GM18868 (cell line): ENCODE data around the gene FAM167B.

ENCODE experiments used
- ATAC-seq: cut with Tn5 transposase; IDR thresholded peaks from one replicate; pipeline ENCODE4 v1.9.1; 2021; ENCODE audit warnings: mild to moderate bottlenecking, moderate library complexity; ENCODE audit not compliant: unreplicated experiment

Gene FAM167B

GRCh38 chr1:32246888-32247273, at the start of gene FAM167B:
Gene FAM167B, plus strand, starts transcription at chr1:32247222. Its CDS starts 200 bp downstream, at chr1:32247422.
- no peak for ATAC-seq

DNA sequence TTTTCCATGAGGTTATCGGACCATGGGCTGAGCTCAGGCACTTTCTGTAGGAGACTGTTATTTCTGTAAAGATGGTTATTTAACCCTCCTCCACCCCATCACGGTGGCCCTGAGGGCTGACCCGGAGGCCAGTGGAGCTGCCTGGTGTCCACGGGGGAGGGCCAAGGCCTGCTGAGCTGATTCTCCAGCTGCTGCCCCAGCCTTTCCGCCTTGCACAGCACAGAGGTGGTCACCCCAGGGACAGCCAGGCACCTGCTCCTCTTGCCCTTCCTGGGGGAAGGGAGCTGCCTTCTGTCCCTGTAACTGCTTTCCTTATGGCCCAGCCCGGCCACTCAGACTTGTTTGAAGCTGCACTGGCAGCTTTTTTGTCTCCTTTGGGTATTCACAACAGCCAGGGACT, 49.2 kb upstream of the FAM167B start:
- ATAC-seq: no peak

DNA sequence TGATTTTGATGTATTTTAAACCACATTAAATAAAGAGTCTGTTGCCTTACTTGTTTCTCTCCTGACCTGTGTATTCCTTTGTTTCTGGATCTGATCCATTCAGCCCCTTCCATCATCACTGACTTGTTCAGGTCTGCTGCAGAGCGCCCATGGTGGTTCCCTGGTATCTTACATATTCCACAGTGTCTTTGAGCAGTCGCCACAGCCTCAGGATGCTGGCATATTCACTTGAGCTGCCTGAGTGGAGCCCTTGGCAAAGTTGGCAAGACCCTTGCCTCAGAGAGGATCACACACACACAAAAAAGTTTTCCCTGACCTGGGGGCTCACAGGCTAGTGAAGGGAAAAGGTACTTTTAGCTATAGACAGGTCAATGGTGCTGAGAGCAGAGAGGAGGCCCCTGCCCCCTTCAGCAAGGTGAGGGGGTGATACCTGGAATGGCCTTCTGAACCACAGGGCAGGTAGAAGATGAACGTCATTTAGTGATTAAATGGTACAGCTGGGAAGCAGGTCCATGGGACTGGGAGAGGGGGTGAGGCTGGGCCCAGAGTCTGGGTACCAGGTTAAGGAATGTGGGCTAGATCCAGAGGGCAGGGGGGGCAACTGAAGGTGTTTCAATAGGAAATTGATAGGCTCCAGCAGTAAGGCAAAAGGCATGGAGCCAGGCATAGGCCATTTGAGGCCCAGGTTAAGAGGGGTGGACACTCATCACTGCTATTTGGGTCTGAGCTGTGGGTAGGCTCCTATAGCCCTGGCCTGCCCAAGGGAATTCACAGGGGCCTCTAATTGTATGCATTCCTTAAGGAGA, 48.6 kb upstream of the FAM167B start:
- no peak for ATAC-seq

DNA sequence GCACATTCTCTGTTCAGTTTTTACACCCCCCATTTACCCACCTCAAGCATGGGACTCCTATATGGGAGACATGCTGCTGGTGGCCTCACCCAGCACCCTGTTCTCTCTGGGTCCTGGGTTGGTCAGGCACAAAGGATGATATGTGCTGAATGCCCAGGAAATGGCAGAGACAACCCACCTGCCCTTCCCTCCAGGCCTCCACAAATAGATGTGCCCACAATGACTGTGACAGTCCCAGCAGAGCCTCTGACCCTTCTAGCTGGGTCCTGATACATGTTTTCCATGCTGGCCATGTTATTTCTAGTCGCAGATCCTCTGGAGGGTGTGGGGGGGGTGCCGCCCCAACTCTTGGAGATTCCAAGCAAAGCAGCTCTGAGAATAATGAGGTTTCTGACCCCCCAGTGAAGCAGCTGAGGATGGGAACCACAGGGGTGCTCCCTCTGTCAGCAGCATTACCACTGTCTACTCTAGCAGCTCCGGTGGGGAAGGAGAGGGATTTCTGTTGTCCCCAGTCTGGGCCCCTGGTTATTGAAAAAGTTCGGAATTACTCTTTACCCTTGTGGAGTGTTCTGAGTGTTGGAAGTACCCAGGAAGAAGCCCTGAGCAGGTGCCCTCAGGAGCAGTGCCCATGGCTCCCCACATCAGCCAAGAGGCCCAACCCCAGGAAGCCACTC, 47.8 kb upstream of the FAM167B start:
- ATAC-seq: no peak

DNA sequence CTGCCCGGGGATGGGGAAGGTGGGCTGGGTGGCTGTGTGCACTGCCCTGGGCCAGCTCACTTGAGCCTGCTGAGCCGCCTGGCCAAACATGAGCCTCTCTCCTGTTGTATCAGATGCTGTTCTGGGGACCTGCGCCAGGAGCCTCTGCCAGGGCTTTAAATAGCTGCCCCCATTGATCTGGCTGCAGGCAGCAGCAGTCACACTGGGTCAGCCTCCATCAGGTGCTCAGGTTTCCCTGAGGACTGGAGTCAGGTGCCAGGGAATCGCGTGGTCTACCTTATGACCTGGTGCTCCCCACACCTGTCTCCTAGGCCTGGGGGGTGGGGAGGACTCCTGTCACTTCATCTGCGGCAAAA, 47.3 kb upstream of the FAM167B start:
- ATAC-seq: no peak

DNA sequence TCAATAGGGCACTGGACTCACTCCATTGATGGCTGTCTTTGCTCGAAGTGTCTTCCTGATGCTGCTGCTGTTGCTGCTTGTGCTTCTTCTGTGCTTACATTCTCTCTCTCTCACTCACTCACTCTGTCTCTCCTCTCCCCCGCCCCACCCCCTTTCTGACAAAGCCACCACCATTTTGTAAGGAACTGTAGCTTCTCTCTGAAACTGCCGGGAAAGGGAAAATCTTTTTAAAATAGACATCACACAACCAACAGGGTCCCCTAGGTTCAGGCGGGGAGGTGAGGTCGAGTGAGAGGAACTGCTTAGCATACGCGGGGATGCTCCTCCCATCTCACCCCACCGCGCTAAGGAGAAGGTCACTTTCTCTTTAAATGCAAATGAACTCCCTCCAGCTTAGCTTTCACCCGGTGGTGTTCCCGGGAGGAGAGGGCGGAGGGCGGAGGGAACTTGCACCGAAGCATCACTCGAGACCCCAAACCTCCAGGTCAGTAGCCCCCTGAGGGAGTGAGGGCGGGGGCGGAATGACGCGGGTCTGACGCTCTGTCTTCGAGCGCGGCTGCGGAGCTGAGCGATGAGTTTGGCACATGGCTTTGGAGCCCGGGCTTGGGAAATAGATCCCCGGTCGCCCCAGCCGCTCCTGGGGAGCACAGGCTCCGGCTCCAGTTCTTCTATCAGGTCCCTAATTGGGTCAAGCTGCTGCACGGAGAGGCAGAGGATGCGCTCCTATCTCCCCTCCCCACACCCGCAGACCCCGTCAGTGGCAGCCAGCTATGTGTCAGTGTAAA, 46.6 kb upstream of the FAM167B start, which contains the start of gene CCDC28B:
TSS of gene CCDC28B (plus strand) at position 370 of the 785 bp plus-strand sequence. CDS start 1,341 bp downstream, outside the sequence.
- ATAC-seq: no peak

GRCh38 chr1:32201011-32201855, 45.8 kb upstream of the FAM167B start:
- ATAC-seq: peak; percentile 52

DNA sequence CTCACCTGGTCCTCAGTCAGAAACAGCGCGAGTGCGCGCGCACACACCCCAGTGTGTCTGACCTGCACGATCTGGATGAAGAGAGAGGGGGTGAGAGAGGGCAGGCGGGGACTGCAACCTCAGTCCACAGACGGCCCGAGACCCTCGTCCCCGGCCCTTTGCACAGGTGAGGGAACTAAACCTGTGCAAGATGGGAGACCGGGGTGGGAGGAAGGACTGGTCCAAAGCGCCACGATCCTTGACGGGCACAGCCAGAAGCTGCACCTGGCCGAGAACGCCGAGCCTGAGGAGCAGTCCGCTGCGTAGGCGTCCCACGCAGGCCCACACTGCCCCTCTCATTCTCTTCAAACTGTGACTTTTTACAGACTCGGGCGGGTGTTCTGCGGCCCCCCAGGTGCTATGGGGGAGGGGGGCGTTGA, 42.1 kb upstream of the FAM167B start:
- ATAC-seq: no peak

DNA sequence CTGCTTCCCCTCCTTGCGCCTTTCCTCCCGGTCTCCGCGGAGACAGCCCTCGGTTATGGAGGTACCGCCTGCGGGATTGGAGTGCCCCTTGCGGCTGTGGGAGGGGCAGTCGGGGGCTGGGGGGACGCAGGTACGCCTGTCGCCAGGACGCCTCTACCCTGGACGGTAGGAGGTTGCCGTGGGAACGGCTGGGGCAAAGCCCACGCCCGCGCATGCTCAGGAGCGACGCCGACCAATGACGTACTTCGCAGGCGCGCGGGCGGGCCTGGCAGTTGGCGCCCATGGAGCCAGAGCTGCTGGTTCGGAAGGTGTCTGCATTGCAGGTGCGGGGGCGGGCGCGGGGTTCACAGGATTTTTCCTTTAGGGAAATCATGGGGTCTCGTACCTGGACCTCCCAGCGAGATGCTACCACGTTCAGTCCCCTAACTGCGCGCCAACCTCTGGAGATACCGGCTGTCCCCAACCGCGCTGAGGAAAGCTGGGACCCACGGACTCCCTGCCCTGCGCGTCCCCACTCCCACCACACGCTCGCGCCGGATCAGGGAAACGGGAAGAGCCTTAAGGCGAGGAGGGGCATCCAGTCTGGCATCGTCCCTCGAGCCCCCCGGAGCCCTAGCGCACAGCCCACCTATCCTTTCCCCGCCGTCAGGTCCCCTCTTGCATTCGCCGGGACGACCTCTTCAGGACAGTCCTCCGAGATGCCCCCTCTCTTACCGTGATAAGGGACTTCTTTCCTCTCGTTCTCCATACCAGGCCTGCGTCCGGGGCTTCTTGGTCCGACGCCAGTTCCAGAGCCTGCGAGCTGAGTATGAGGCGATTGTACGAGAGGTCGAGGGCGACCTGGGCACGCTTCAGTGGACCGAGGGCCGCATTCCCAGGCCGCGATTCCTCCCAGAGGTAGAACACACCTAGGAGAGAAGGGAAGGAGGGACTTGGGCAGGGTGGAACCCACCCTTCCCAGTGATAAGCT, 41.3 kb upstream of the FAM167B start, which contains the start of gene IQCC:
TSS of gene IQCC (plus strand) at position 271 of the 970 bp plus-strand sequence. CDS start at position 282, 11 bp downstream.
- ATAC-seq: peak; percentile 40

GRCh38 chr1:32208469-32208868, 38.6 kb upstream of the FAM167B start:
- ATAC-seq: no peak

- ATAC-seq: no peak
Measured at GRCh38 chr1:32208891-32209328, 38.1 kb upstream of the FAM167B start, which contains the start of gene DCDC2B. Gene DCDC2B, plus strand, starts transcription at chr1:32209089. Its CDS starts 5 bp downstream, at chr1:32209094.

DNA sequence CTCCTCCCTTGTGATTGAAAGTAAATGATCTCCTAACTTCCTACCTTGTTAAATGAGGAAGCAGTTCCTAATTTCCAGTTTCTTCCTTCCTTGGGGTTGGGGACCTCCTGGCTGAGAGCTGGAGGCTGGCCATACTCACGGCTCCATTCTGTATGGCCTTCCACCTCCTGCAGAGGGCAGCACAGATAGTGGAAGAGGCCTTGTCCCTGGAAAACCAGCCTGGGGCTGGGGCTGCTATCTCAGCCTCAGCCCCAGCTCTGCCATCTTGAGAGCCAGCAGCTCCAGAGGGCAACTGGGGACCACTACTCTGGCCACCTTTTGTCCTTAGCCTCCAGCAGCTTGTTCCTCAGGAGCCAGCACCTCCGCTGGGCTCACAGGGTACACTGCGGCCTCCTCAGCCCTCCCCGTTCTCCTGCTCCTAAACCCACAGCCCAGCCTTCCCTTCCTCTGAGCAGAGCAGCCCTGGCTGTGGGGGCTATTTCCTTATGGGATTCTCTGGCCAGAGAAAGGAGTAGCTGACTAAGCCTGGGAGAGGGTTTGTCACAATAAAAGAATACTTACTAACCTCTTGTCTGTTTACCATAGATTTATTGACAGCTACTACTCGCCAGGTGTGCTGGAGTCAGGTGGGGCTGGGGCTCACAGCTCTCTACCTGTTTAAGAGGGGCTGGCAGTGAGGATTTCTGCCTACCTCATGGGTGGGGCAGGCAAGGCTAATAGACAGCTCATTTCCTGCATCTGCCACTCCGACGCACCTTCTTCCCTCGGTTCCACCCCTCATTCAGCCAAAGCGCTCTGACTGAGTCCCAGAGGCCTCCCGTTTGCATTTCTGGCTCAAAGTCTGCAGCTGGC, 31.2 kb upstream of the FAM167B start:
- ATAC-seq: no peak

- ATAC-seq: no peak
Measured at GRCh38 chr1:32216566-32216965, 30.5 kb upstream of the FAM167B start.

GRCh38 chr1:32219022-32219421, 28.0 kb upstream of the FAM167B start:
- no peak for ATAC-seq

DNA sequence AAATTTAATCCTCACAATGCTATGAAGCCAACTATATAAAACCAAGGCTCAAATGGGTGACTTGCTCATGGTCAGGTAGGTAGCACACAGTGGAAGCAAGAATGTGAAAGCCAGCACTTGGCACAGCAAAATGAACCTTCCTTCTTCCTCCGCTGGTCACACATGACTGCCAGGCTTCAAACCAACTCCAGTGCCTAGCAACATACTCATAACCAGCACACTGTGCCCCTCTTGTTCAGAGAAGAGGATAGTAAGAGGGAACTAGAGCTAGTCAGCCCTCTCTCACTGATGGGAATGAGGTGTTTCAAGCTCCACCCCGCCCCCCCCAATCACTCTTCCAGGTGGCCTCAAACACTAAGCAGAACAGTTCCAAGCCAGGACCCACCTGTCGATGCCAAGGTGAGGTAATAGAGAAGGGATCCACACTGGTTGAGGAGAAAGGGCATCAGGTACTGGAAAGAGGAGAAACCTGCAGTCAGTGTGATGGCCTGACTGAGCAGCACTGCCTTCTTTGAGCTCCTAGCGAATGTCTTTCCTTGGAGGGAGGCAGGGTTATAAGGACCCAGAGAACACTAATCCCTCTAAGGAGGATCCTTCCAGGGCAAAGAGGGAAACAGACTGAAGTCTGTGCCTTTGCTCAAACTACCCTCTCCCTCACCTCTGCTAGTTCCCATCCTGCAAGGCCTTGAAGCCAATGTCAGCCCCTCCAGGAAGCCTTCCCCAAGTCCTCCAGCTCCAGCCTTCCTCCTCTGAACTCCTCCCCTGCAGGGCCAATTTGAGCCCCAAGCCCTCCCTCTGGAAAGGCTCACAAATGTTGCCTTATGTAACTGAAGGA, 26.1 kb upstream of the FAM167B start:
- no peak for ATAC-seq

GRCh38 chr1:32221581-32221979, 25.4 kb upstream of the FAM167B start:
- ATAC-seq: no peak
